NCI-H345 treated with DMSO at 0.1 percent for 48 hours (cell line): ENCODE data around the gene ELFN1.
"Not testable (repeated sequence)": the region's sequence is repeated elsewhere in the genome, so short reads cannot be mapped to it uniquely, and the experiment has no call there.

ENCODE experiments used
- DNase-seq: peaks from one replicate; lab custom pipeline; 2025; ENCODE audit not compliant: unreplicated experiment; lab: John Stamatoyannopoulos, UW

ELFN1 gene

DNA sequence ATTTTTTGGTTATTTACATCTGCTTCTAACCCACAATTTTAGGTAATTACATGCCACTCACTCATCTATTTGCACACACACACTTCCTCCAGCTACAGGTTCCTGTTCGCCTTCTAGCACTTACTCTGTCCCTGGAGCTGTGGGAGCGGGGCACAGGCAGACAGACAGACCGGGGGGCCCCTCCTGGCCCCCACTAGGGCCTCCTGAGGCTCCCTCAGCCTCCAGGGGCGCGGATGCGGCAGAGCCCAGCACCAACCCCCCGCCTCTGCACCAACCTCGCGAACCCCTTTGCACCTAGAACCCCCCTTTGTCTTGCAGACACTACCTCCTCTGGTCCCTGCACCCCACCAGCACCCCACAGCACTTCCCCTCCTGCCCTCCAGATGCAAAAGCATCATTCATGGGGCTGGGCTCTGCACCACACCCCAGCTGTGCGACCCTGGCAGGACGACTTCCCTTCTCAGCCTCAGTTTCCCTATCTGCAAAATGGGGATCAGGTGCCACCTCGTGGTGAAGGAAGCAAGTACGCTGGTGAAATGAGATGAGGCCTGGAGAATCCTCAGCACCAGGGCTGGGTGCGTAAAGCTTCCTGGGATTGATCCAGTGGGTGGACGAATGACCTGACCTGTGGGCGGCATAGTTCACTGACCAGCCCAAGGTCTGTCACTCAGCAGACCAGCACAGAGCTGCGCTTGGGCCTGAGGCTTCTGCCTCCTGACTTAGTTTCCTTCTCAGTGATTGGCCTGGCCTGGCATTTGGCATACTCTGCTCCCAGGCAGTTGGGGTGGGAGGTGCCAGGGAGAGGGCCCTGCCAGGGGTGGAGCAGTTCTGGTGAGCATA, 37.9 kb downstream of the ELFN1 start:
- no peak for DNase-seq

DNA sequence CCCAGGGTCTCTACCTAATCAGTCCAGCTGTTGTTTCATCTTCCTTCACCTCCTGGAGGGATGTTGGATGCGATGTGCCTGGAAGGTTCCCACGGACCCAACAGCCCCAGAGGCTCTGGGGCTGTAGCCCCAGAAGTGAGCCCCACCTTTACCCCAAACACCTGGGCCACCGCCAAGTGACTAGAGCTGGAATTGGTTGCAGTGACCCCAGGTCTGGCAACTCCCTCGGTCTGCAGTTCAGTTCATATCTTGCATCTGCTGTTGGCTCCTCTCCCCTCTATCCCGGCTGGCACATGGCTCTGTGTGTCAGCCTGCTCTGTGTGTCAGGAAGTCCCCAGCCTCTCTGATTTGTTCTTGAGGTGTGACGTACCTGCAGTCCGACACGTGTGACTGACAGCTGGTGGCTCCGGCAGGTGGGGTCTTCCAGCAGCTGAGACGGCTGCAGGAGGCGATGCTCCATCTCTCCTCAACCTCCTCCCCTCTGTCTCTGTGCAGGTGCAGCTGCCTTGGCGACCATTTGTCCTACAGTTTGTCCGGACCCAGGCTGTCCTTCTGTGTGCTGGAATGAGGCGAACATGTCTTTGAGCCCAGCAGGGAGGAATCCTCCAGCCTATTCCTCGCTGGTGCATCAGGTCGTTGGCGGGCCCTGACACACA, 38.6 kb downstream of the ELFN1 start:
- no peak for DNase-seq

DNA sequence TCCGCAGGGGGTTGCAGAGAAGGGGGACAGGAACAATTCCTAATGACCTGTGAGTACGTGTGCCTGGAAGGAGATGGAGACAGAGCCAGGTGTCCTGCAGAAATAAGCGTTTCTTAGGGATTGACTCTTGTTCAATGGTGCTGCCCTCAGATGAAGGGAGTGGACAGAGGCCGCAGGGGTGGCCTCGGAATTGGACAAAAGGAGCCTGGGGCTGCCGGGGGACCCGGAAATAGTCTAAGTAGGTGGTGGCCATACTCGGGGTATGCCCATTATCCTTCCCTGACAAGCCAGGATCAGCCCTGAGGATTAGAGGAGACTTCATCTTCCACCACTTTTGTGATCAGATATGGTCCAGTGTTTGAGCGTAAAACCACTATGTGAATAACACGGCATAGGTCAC, 39.2 kb downstream of the ELFN1 start:
- DNase-seq = no peak

DNA sequence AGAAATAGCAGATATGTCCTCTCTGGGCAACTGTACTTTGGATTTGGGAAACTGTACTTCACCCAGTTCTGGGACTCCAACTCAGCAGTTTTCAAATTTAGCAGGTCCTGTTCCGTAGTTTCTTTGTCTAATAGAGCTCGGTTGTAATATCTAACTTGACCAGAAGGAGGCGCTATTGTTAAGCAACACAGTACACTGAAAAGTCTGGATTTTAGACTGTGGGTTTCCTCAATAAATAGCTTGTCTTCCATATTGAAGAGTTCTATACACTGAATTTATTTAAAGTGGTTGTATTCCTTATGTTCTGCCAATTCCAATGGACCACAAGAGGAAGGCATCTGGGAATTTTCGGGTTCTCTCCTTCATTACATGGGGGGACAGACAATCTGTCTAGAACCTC, 39.8 kb downstream of the ELFN1 start:
- DNase-seq = no peak

DNA sequence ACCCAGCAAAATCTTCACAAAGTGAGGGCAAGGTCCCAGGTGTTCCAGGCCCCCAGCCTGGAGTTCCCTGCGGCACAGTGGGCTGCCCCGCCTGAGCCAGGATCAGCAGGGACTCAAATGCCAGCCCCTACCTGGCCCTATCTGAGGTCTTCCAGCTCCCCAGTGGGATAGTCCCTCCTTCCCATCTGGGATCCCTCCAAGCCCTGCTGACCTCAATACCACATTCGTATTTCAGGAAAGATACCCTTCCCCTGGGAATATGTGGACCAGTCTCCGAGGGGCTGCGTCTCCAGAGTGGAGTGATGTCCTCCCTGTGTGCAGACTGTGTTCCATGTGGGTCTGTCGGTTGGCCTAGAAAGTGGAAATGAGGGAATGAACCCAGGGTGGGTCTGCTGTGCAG, 40.9 kb downstream of the ELFN1 start:
- DNase-seq = no peak

DNA sequence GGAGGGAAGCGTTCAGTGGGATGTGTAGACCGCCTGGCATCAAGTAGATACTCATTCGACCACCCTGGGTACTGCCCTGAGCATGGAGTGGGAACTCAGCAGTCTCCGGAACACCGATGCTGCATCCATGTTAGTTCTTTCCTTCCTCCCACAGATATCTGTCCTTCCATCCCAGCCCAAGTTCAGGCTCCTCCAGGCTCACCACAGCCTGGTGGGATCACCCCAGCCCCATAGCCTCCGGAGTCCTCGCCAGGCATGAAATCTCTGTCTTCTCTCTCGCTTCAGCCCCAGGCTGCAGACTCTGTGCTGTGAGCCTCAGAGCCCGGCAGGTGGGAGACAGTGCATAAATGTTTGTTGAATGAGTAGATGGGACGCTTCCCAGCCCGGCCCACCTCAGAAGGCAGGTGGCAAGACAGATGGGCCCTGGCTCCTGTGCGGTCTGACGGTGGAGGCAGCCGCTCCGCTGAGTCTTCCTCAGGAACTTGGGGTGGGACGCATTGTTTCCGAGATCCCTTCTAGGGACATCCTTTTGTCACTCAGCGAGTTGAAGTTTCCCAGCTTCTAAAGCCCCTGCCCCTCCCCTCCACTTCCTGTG, 42.9 kb downstream of the ELFN1 start:
- no peak for DNase-seq

DNA sequence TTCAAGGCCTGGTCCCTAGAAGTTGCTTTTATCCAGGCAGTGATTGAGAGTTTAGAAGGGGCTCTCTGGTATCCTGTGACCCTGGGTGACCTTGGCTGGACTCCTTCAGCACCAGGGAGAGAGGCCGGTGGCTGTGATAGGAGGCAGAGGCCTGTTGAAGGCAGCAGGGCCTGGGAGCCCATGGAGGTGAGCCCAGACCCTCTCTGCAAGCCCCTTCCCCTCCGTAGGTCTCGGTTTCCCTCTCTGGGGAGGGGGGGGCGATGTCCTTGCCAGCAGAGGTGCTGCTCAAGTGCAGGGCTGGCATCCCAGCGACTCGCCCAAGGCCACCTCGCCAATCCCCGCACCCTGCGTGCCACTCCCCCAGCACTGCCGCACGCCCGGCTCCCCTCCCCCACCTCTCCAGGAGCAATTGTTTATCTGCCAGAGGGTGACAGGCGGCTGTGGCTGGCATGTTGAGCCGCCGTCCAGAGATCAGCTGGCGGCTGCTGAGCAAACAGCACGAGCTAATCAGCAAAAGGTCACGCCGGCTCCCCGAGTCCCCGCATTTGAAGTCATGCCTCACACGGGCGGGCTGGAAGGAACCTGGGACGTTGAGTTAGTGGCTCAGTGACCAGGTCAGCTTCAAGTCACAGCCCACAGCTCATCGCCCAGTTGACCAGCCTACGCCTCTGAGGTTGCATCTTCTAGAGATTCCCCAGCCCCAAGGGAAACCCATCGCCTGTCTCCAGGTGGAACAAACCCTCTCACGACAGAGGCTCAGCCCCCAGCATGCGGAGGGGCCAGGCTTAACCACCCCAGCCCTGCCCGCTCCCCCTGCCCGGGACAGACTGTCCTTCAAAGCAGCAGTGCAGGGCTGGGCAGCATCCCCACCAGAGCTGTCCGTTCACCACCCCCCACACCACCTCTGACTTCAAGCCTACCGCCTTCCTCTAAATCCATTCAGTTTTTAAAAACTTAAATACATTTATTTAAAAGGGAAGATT, 43.7 kb downstream of the ELFN1 start:
- peak; percentile 40 for DNase-seq

GRCh38 chr7:1714583-1715330, 44.7 kb downstream of the ELFN1 start:
- DNase-seq = no peak

DNA sequence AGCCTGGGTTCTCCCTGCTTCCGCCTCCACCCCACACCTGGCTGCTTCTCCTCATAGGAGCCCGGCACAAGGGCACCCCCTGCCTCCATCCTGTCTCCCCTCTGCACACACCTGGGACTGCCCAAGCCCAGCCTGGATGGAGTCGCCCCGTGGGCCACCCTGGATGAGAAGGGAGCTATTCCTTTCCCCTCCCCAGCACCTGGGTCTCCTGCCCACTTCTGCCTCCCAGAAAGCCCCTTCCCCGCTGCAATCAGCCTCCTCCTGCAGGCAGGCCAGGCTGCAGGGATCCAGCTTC, 45.2 kb downstream of the ELFN1 start:
- no peak for DNase-seq

DNA sequence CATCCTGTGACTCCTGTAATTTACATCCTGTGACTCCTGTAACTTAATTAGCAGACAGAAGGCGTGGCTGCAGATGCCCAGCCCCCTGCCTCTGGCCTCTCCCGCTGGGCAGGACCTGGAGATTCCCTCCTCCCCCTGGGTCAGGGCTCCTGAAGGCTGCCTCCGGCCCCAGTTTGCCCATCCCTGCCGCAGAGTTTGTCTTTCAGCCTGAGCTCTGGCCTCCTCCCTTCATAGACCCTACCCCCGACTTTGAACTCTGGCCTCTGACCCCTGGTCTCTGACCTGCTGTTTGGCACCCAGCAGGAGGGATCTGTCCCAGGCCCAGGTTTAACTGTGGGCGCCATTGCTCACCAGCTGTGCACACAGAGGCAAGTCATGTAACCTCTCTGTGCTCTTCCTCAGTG, 45.6 kb downstream of the ELFN1 start:
- DNase-seq = no peak

GRCh38 chr7:1716263-1717094, 46.4 kb downstream of the ELFN1 start:
- no peak for DNase-seq

DNA sequence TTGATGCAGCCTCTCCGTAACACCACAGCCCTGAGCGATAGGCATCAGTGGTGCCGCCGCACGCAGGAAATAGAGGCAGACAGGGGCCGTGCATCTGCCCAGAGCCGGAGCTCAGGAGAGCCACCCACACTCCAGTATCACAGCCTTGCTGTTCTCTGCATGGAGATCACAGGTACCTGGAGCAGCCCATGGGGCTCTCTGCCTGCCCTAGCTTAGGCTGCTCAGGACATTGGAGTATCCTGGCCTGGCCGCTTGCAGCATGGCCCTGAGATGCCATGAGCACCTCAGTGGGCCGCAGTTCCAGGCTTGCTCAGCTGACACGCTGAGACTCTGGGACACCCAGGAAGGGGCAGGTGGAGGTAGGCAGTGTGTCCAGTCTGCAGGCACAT, 47.0 kb downstream of the ELFN1 start:
- DNase-seq = no peak

GRCh38 chr7:1717903-1718676, 48.0 kb downstream of the ELFN1 start:
- DNase-seq = no peak

GRCh38 chr7:1718850-1719249, 48.8 kb downstream of the ELFN1 start:
- DNase-seq = not testable (repeated sequence)

DNA sequence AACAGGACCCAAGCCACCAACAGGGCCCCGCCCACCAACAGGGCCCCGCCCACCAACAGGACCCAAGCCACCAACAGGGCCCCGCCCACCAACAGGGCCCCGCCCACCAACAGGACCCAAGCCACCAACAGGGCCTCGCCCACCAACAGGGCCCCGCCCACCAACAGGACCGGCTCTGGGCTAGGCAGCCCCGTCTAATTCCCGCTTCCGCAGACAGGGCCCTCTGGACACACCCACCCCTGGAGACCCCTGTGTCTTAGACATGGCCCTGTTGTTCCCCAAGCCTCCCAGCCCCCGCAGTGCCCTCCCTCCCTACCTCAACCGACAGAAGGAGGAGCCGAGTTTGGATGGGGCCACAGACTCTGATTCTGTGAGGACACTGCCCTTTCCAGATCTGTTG, 49.2 kb downstream of the ELFN1 start:
- DNase-seq = not testable (repeated sequence)

- no peak for DNase-seq
Measured at GRCh38 chr7:1719913-1720312, 49.8 kb downstream of the ELFN1 start.

DNA sequence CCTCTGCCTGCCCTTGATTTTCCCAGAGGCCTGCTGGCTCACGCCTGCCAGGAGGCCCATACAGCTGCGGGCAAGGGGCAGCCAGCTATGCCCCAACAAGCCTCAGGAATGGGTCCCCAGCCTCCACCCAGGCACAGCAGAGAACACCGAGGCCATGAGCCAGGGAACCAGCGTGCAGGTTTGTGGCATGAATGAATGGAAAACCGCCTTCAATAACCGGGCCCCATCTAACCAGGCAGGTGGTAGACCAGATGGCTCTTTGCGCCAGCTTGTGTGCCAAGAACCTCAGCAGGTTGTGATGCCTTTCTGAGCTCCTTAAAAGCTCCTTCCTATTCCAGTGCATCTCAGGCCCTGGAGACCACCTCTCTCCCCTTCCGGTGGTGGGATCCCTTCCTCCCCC, 50.2 kb downstream of the ELFN1 start:
- no peak for DNase-seq

- no peak for DNase-seq
Measured at GRCh38 chr7:1721047-1721690, 51.1 kb downstream of the ELFN1 start.
